ENCODE results near the gene SNAP47. TPM values are rescaled to one million over a fixed set of nuclear protein-coding genes. Genes with fewer than 3 reads are reported as not detected.

SNAP47 gene
- total and polyA plus RNA-seq, 9 of the 15 experiments (the other 6 are each of a cell fraction or from before 2014, with no cell fraction given) = 2.5 to 41.3 (median 32.6) TPM

DNA sequence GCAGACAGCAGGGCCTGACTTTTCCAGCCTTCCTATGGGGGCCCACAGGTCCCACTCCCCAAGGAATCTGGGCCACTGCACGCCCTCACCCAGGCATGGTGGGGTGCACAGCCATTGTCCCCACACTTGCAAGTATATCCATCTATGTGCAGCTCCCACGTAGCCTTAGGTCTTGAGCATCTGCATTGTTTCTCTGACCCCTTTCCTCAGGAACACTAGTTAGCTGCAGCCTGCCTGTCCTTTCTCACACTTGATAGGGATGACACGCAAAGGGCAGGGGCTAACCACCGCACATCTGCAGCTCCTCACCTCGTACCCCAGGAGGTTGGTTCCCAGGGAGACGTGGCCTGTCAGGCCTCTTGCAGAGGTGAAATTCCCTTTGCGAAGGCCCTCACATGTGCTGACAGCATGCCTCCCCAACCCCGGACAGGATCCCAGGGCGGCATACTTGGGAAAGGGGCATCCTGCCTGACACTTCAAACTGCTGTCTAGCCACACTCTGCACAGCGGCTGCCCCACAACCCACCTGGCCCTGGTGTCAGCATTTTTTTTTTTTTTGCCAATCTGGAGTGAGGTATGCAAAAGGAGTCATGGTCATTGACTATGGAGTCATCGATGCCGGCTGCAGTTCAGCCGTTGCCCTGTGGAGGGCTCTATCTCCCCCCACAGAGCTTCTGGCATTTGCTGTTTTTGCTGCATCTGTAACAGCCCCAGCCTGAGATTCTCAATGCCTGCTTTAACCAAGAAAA is 5.2 kb upstream of the SNAP47 start (continued):
- TF ChIP-seq, protein P1, sequence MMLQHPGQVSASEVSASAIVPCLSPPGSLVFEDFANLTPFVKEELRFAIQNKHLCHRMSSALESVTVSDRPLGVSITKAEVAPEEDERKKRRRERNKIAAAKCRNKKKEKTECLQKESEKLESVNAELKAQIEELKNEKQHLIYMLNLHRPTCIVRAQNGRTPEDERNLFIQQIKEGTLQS (IDR thresholded peaks at IDR 0.05) = 0 out of 2 replicates have a peak, but pooled peaks have one; percentile 25
- TF ChIP-seq, protein P1 (CRISPR knock-in tag; conservative IDR thresholded peaks at IDR 0.05) = no peak
- TF ChIP-seq XRCC5 (IDR thresholded peaks at IDR 0.05; ENCODE audit: low read depth, low read length) = peak; percentile 36; the same call in 1 of the 2 replicates
- peak; percentile 48 for TF ChIP-seq POLR2AphosphoS2 (IDR thresholded peaks at IDR 0.05; ENCODE audit: low read length)
- 0 out of 2 replicates have a peak, but pooled peaks have one; percentile 11 for TF ChIP-seq CBFB (CRISPR knock-in tag; IDR thresholded peaks at IDR 0.05)
- TF ChIP-seq KLF16 (IDR thresholded peaks at IDR 0.05) = peak; percentile 51; the same call in 1 of the 2 replicates
- TF ChIP-seq, protein P2, sequence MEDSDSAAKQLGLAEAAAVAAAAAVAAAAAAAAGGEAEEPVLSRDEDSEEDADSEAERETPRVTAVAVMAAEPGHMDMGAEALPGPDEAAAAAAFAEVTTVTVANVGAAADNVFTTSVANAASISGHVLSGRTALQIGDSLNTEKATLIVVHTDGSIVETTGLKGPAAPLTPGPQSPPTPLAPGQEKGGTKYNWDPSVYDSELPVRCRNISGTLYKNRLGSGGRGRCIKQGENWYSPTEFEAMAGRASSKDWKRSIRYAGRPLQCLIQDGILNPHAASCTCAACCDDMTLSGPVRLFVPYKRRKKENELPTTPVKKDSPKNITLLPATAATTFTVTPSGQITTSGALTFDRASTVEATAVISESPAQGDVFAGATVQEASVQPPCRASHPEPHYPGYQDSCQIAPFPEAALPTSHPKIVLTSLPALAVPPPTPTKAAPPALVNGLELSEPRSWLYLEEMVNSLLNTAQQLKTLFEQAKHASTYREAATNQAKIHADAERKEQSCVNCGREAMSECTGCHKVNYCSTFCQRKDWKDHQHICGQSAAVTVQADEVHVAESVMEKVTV (CRISPR knock-in tag; IDR thresholded peaks at IDR 0.05) = no peak
- 0 out of 2 replicates have a peak, but pooled peaks have one; percentile 20 for TF ChIP-seq ATF7 (IDR thresholded peaks at IDR 0.05)
- TF ChIP-seq, protein P3, sequence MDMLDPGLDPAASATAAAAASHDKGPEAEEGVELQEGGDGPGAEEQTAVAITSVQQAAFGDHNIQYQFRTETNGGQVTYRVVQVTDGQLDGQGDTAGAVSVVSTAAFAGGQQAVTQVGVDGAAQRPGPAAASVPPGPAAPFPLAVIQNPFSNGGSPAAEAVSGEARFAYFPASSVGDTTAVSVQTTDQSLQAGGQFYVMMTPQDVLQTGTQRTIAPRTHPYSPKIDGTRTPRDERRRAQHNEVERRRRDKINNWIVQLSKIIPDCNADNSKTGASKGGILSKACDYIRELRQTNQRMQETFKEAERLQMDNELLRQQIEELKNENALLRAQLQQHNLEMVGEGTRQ (CRISPR knock-in tag; IDR thresholded peaks at IDR 0.05) = no peak
- TF ChIP-seq SMC3 (conservative IDR thresholded peaks at IDR 0.05; ENCODE audit: insufficient read depth, low read depth, low read length) = peak; percentile 51; the same call in 1 of the 2 replicates
- no peak for TF ChIP-seq EP300 (IDR thresholded peaks at IDR 0.05; ENCODE audit: low read length)
- no peak for TF ChIP-seq ZBTB7A (IDR thresholded peaks at IDR 0.05; ENCODE audit: borderline replicate concordance, control insufficient read depth, low read depth, low read length)
- TF ChIP-seq, protein P4, sequence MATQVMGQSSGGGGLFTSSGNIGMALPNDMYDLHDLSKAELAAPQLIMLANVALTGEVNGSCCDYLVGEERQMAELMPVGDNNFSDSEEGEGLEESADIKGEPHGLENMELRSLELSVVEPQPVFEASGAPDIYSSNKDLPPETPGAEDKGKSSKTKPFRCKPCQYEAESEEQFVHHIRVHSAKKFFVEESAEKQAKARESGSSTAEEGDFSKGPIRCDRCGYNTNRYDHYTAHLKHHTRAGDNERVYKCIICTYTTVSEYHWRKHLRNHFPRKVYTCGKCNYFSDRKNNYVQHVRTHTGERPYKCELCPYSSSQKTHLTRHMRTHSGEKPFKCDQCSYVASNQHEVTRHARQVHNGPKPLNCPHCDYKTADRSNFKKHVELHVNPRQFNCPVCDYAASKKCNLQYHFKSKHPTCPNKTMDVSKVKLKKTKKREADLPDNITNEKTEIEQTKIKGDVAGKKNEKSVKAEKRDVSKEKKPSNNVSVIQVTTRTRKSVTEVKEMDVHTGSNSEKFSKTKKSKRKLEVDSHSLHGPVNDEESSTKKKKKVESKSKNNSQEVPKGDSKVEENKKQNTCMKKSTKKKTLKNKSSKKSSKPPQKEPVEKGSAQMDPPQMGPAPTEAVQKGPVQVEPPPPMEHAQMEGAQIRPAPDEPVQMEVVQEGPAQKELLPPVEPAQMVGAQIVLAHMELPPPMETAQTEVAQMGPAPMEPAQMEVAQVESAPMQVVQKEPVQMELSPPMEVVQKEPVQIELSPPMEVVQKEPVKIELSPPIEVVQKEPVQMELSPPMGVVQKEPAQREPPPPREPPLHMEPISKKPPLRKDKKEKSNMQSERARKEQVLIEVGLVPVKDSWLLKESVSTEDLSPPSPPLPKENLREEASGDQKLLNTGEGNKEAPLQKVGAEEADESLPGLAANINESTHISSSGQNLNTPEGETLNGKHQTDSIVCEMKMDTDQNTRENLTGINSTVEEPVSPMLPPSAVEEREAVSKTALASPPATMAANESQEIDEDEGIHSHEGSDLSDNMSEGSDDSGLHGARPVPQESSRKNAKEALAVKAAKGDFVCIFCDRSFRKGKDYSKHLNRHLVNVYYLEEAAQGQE (IDR thresholded peaks at IDR 0.05; ENCODE audit: borderline replicate concordance) = 0 out of 2 replicates have a peak, but pooled peaks have one; percentile 35
- TF ChIP-seq, protein P4 (CRISPR knock-in tag; IDR thresholded peaks at IDR 0.05; ENCODE audit: low read depth) = no peak
- peak; percentile 55; the same call in 1 of the 2 replicates for TF ChIP-seq ZNF316 (IDR thresholded peaks at IDR 0.05)
- no peak for TF ChIP-seq JUND (IDR thresholded peaks at IDR 0.05; ENCODE audit: borderline replicate concordance, low read depth, low read length)
- TF ChIP-seq JUND (tag; IDR thresholded peaks at IDR 0.05; ENCODE audit: borderline replicate concordance, low read depth, low read length) = no peak
